ENCODE data around the gene ARV1.
"Not testable (repeated sequence)": the region's sequence is repeated elsewhere in the genome, so short reads cannot be mapped to it uniquely, and the experiment has no call there.

ARV1 gene

DNA sequence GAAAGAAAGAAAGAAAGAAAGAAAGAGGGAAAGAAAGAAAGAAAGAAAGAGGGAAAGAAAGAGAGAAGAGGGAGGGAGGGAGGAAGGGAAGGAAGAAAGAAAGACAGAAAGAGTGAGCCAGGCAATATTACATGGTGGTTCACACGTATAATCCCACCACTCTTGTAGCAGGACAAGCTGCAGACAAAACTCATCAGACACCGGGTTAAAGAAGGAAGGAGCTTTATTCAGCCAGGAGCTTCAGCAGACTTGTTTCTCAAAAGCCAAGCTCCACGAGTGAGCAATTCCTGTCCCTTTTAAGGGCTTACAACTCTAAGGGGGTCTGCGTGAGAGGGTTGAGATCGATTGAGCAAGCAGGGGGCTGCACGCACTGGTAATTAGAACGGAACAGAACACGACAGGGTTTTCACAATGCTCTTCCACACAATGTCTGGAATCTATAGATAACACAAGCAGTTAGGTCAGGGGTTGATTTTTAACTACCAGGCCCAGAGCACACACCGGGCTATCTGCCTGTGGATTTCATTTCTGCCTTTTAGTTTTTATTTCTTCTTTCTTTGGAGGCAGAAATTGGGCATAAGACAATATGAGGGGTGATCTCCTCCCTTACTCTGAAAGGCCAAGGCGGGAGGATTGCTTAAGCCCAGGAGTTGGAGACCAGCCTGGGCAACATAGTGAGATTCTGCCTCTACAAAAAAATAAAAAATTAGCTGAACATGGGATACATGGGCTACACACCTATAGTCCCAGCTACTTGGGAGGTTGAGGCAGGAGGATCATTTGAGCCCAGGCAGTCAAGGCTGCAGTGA is 67.2 kb downstream of the ARV1 start:
- DNase-seq = not testable (repeated sequence)

DNA sequence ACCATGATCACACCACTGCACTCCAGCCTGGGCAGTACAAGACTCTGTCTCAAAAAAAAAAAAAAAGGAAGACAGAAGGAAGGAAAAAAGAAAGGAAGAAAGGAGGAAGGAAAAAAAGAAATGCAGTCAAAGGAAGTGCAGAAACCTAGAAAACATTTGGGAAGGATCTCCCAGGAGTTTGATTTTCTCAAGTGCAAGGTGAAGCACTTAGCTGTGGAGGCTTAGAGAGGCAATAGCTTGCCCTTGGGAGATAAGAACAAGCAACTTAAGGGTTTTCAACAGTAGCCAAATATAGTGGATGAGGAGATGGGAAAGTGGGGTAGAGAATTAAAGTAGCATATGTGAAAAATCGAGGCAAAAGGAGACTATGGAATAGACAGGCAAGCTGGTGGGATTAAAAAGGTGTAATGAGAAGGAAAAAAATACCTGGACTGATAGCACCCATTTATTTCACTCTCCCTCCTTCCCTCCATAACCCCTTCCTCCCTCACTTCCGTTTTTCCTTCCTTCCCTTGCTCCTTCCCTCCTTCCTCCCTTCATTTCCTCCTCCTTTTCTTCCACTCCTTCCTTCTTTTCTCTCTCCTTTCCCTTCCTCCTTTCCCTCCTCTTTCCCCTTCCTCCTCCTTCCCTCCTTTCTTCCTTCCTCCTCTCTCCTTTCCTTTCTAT is 68.0 kb downstream of the ARV1 start:
- DNase-seq = no peak

DNA sequence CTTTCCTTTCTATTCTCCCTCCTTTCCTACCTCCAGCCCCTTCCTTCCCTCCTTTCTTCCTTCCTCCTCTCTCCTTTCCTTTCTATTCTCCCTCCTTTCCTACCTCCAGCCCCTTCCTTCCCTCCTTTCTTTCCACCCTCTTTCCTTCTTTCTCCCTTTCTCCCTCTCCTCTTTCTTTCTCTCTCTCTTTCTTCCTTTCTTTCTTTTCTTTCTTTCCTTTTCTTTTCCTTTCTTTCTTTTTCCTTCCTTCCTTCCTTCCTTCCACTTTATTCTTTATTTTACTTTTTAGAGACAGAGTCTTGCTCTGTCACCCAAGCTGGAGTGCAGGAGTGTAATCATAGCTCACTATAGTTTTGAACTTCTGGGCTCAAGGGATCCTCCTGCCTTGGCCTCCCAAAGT is 68.6 kb downstream of the ARV1 start:
- not testable (repeated sequence) for DNase-seq

DNA sequence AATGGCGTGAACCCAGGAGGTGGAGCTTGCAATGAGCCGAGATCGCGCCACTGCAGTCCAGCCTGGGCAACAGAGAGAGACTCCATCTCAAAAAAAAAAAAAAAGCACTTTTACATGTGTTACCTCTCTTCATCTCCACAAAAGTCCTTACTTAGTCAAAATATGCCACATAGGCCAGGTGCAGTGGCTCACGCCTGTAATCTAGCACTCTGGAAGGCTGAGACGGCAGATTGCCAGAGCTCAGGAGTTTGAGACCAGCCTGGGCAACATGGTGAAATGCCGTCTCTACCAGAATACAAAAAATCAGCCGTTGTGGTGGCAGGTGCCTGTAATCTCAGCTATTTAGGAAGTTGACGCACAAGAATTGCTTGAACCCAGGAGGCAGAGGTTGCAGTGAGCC is 69.5 kb downstream of the ARV1 start:
- not testable (repeated sequence) for DNase-seq

DNA sequence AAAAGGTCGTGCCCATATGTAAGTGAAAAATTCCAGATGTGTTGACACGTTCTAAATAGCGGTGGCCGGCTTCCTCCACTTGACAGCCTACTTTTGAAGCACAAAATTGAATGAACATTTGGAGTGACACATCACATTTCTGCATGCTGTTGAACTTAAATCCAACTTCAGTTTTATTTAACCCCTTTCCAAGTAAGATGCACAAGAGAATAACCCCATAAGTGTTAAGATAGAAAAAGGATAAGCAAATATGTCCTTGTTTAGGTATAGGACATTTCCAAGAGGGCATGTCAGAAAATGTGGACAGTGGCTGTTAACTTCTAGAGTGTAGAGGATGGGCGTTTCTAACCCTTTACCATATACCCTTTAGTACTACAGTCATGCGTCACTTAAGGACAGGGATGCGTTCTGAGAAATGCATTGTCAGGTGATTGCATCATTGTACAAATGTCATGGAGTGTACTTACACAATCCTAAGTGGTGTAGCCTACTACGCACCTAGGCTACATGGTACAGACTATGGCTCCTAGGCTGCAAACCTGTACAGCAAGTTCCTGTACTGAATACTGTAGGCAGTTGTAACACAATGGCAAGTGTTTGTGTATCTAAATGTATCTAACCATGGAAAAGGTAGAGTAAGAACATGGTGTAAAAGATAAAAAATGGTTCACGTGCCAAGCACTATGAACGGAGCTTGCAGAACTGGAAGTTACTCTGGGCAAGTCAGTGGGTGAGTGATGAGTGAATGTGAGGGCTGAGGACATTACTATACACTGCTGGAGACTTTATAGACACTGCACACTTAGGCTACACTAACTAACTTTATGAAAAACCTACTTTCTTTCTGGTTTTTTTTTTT is 70.5 kb downstream of the ARV1 start:
- no peak for DNase-seq
